ENCODE measurements around the gene ARHGAP44.
A peak's percentile ranks its signal among the peaks of the same experiment; 100 is the strongest.

ARHGAP44 gene

DNA sequence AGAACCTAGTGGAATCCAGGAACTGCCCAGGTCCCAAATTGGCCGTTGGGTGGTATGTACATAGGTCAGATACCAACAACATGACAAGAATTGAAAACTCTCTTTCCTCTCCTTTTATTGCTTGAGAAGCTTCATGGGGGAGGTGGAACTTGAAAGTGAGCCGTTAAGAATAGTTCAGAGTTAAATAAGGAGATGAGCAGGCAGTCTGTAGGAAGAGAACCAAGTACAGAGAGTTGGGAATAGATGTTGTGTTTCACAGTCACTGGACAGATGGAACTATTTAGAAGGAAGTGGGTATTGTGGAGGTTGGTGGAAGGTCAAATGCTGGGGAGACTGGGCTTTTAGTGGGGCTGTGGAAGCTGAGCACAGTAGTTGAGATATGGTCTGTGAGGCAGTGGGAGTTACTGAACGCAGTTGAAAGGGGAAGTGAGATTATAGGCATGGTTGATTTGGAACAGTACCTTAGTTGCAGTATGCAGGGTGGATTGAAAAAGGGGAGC lies 26.4 kb downstream of the ARHGAP44 start:
- no peak overlapping the region for H3K27ac ChIP-seq
- TF ChIP-seq CTCF (conservative IDR thresholded peaks at IDR 0.05) = no peak

DNA sequence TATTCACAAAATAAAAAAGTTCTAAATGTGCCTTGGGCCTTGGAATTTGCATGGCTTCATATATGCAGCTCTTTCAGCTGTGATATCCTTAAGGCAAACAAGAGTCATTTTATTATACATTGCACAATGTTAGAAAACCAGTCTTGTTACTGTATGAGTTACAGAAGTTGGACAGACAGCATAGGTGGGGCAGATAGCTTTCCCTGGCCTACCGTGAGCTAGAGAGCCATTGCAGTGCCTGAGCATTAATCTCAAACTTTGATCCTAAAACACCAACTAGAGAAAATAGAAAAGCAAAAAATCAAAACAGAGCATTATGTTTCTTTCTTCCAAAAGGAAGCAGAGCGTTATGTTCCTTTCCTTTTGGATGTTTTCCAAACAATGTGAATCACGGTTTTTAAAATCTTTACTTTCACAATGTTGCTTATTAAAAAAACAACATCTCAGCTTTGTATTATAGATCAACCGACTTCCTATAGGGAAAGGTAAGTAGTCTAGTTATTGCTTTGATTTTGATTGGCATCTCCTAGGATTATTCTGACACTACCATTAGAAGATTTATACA lies 32.2 kb downstream of the ARHGAP44 start:
- no peak for TF ChIP-seq CTCF (conservative IDR thresholded peaks at IDR 0.05)
- no peak overlapping the region for H3K27ac ChIP-seq

- H3K27ac ChIP-seq = no peak overlapping the region
Observed at GRCh38 chr17:12826431-12826830, 37.1 kb downstream of the ARHGAP44 start.

GRCh38 chr17:12830777-12831247 lies 41.5 kb downstream of the ARHGAP44 start:
- no peak for TF ChIP-seq CTCF (conservative IDR thresholded peaks at IDR 0.05)
- 0 out of 2 replicates have a peak overlapping the region, but pooled peaks have one; percentile 13 for H3K27ac ChIP-seq

More at GRCh38 chr17:12826431-12826830, 37.1 kb downstream of the ARHGAP44 start:
- no peak for TF ChIP-seq CTCF (conservative IDR thresholded peaks at IDR 0.05)

DNA sequence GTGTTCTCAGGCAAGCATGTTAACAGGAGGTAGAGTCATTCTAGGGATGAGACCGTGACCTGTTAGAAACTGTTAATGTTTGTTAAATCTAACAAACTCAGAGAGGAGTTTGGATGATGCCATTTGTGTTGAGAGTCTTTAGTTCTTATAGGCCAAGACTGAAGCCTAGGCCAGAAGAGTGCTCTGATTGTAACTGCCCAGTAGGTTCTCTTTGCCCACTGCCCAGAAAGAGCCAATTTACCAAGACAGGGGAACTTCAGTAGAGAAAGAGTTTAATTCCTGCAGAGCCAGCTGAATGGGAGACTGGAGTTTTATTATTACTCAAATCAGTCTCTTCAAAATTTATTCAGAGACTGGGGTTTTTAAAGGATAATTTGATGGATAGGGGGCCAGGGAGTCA lies 42.5 kb downstream of the ARHGAP44 start:
- TF ChIP-seq CTCF (conservative IDR thresholded peaks at IDR 0.05) = no peak
- no peak overlapping the region for H3K27ac ChIP-seq

GRCh38 chr17:12839042-12839441 lies 49.7 kb downstream of the ARHGAP44 start:
- no peak overlapping the region for H3K27ac ChIP-seq
- no peak for TF ChIP-seq CTCF (conservative IDR thresholded peaks at IDR 0.05)

- no peak for TF ChIP-seq CTCF (conservative IDR thresholded peaks at IDR 0.05)
- H3K27ac ChIP-seq = no peak overlapping the region
Observed at GRCh38 chr17:12842936-12843335, 53.6 kb downstream of the ARHGAP44 start.
